Stimulated activated naive B cell treated with anti-CD40 and anti-IgM and Interleukin-4, amounts not matched to agents 10 μg/mL and 1 μg/mL and 100 μg/mL, for 72 hours (primary cell): ENCODE measurements around the gene KRTAP10-8.
"Not testable (repeated sequence)": the region's sequence is repeated elsewhere in the genome, so short reads cannot be mapped to it uniquely, and the experiment has no call there.

Experiments used
- ATAC-seq, 2 donors: fragments of 150-1000 bp; cut with Tn5 transposase; replicated peaks; 2 replicates each; pipeline ENCODE4 v1.10.0; 2021; ENCODE audit warnings: moderate library complexity in 1 of 2
- DNase-seq: peaks from one replicate; pipeline ENCODE4 v3.0.0; 2021
- H3K27ac Mint-ChIP-seq: one replicate; pipeline ENCODE4 v1.8.0; 2022; ENCODE audit warnings: mild to moderate bottlenecking, mixed read lengths
- H3K27me3 Mint-ChIP-seq, 2 donors: one replicate each; pipeline ENCODE4 v1.8.0; 2022; ENCODE audit warnings: mixed read lengths in 2 of 2
- H3K36me3 Mint-ChIP-seq, 2 donors: one replicate each; pipeline ENCODE4 v1.8.0; 2022; ENCODE audit warnings: mixed read lengths in 2 of 2, mild to moderate bottlenecking in 1 of 2
- H3K4me1 Mint-ChIP-seq, 2 donors: one replicate each; pipeline ENCODE4 v1.8.0; 2022; ENCODE audit warnings: mixed read lengths in 2 of 2, mild to moderate bottlenecking in 1 of 2
- H3K4me3 Mint-ChIP-seq, 2 donors: one replicate each; pipeline ENCODE4 v1.8.0; 2022; ENCODE audit warnings: mild to moderate bottlenecking in 2 of 2, mixed read lengths in 2 of 2, moderate library complexity in 1 of 2
- H3K9me3 Mint-ChIP-seq, 2 donors: one replicate each; pipeline ENCODE4 v1.8.0; 2022; ENCODE audit warnings: mixed read lengths in 2 of 2, mild to moderate bottlenecking in 1 of 2

KRTAP10-8 gene

GRCh38 chr21:44585892-44586291, 26.0 kb upstream of the KRTAP10-8 start:
- H3K4me1 Mint-ChIP-seq: no peaks in the 10 kb centered on the region
- peaks cover 3 to 7% of the 10 kb centered on the region in 2 donors for H3K36me3 Mint-ChIP-seq
- peaks cover 49 to 65% of the 10 kb centered on the region in 2 donors for H3K27me3 Mint-ChIP-seq
- H3K27ac Mint-ChIP-seq: no peak overlapping the region
- ATAC-seq (no peak), DNase-seq (no peak)
- no peak overlapping the region for H3K4me3 Mint-ChIP-seq
- peaks cover 12 to 23% of the 10 kb centered on the region in 2 donors for H3K9me3 Mint-ChIP-seq

- Mint-ChIP-seq H3K9me3 (no peaks in the 10 kb centered on the region), H3K4me1 (no peaks in the 10 kb centered on the region), H3K27ac (no peak overlapping the region), H3K4me3 (no peak overlapping the region), H3K36me3 (no peaks in the 10 kb centered on the region), H3K27me3 (peaks cover 50 to 61% of the 10 kb centered on the region in 2 donors)
- ATAC-seq (no peak), DNase-seq (no peak)
These were observed 22.8 kb upstream of the KRTAP10-8 start for GRCh38 chr21:44589094-44589493.

GRCh38 chr21:44589586-44590305, 22.1 kb upstream of the KRTAP10-8 start:
- Mint-ChIP-seq H3K27me3 (peaks cover 45 to 55% of the 10 kb centered on the region in 2 donors), H3K36me3 (no peaks in the 10 kb centered on the region), H3K4me3 (no peak overlapping the region), H3K27ac (no peak overlapping the region), H3K4me1 (no peaks in the 10 kb centered on the region), H3K9me3 (no peaks in the 10 kb centered on the region)
- ATAC-seq (no peak), DNase-seq (no peak)

GRCh38 chr21:44590311-44590721, 21.6 kb upstream of the KRTAP10-8 start:
- Mint-ChIP-seq H3K4me3 (no peak overlapping the region), H3K27ac (no peak overlapping the region), H3K9me3 (no peaks in the 10 kb centered on the region), H3K4me1 (no peaks in the 10 kb centered on the region), H3K27me3 (peaks cover 46 to 50% of the 10 kb centered on the region in 2 donors), H3K36me3 (no peaks in the 10 kb centered on the region)
- ATAC-seq (no peak), DNase-seq (no peak)

GRCh38 chr21:44590897-44591800, 20.7 kb upstream of the KRTAP10-8 start:
- DNase-seq, H3K36me3 Mint-ChIP-seq, H3K27ac Mint-ChIP-seq, H3K4me1 Mint-ChIP-seq, ATAC-seq, H3K9me3 Mint-ChIP-seq, H3K4me3 Mint-ChIP-seq: not testable (repeated sequence)
- peaks cover 38 to 42% of the 10 kb centered on the region in 2 donors for H3K27me3 Mint-ChIP-seq

GRCh38 chr21:44591801-44592130, 20.1 kb upstream of the KRTAP10-8 start:
- H3K27me3 Mint-ChIP-seq: peaks cover 32 to 36% of the 10 kb centered on the region in 2 donors

GRCh38 chr21:44592446-44593311, 19.2 kb upstream of the KRTAP10-8 start, which contains the start of gene KRTAP10-6:
KRTAP10-6 (minus strand) TSS chr21:44592505; CDS start chr21:44592484, 21 bp downstream.
- H3K27me3 Mint-ChIP-seq: peaks cover 25 to 28% of the 10 kb centered on the region in 2 donors
- DNase-seq (no peak), ATAC-seq (no peak)
- H3K4me1 Mint-ChIP-seq: no peaks in the 10 kb centered on the region
- H3K36me3 Mint-ChIP-seq: no peaks in the 10 kb centered on the region
- no peak within 1 kb of the TSS for H3K4me3 Mint-ChIP-seq
- no peaks in the 10 kb centered on the region for H3K9me3 Mint-ChIP-seq
- no peak within 1 kb of the TSS for H3K27ac Mint-ChIP-seq

More at GRCh38 chr21:44591801-44592130, 20.1 kb upstream of the KRTAP10-8 start:
- ATAC-seq, H3K4me3 Mint-ChIP-seq, H3K27ac Mint-ChIP-seq, DNase-seq, H3K4me1 Mint-ChIP-seq, H3K9me3 Mint-ChIP-seq, H3K36me3 Mint-ChIP-seq: not testable (repeated sequence)

- no peak for DNase-seq
- no peaks in the 10 kb centered on the region for H3K4me1 Mint-ChIP-seq
- H3K9me3 Mint-ChIP-seq: peaks cover 4% of the 10 kb centered on the region in 2 donors
- H3K27me3 Mint-ChIP-seq: peaks cover 32 to 37% of the 10 kb centered on the region in 2 donors
- no peak overlapping the region for H3K4me3 Mint-ChIP-seq
- no peaks in the 10 kb centered on the region for H3K36me3 Mint-ChIP-seq
- no peak for ATAC-seq
- no peak overlapping the region for H3K27ac Mint-ChIP-seq
These were observed 18.1 kb upstream of the KRTAP10-8 start for GRCh38 chr21:44593598-44594405.

- no peak overlapping the region for H3K27ac Mint-ChIP-seq
- DNase-seq (no peak), ATAC-seq (no peak)
- H3K36me3 Mint-ChIP-seq: no peaks in the 10 kb centered on the region
- no peaks in the 10 kb centered on the region for H3K4me1 Mint-ChIP-seq
- no peak overlapping the region for H3K4me3 Mint-ChIP-seq
- peaks cover 29 to 36% of the 10 kb centered on the region in 2 donors for H3K27me3 Mint-ChIP-seq
- H3K9me3 Mint-ChIP-seq: peaks cover 4 to 6% of the 10 kb centered on the region in 2 donors
These were observed 17.4 kb upstream of the KRTAP10-8 start for GRCh38 chr21:44594406-44594916.

- Mint-ChIP-seq H3K27me3 (peaks cover 23 to 29% of the 10 kb centered on the region in 2 donors), H3K9me3 (peaks cover 4 to 6% of the 10 kb centered on the region in 2 donors), H3K4me3 (no peak overlapping the region), H3K27ac (no peak overlapping the region), H3K36me3 (no peaks in the 10 kb centered on the region), H3K4me1 (no peaks in the 10 kb centered on the region)
- DNase-seq (no peak), ATAC-seq (no peak)
These were observed 16.4 kb upstream of the KRTAP10-8 start for GRCh38 chr21:44595524-44595923.

- peaks cover 4 to 6% of the 10 kb centered on the region in 2 donors for H3K9me3 Mint-ChIP-seq
- no peaks in the 10 kb centered on the region for H3K36me3 Mint-ChIP-seq
- DNase-seq (no peak), ATAC-seq (no peak)
- no peak overlapping the region for H3K4me3 Mint-ChIP-seq
- H3K4me1 Mint-ChIP-seq: no peaks in the 10 kb centered on the region
- H3K27me3 Mint-ChIP-seq: peaks cover 28 to 29% of the 10 kb centered on the region in 2 donors
- no peak overlapping the region for H3K27ac Mint-ChIP-seq
These were observed 15.7 kb upstream of the KRTAP10-8 start for GRCh38 chr21:44596068-44596725.

GRCh38 chr21:44598061-44598460, 13.8 kb upstream of the KRTAP10-8 start:
- H3K4me1 Mint-ChIP-seq: no peaks in the 10 kb centered on the region
- DNase-seq: no peak
- ATAC-seq: no peak
- no peak overlapping the region for H3K27ac Mint-ChIP-seq
- no peak overlapping the region for H3K4me3 Mint-ChIP-seq
- H3K36me3 Mint-ChIP-seq: no peaks in the 10 kb centered on the region
- peaks cover 29 to 34% of the 10 kb centered on the region in 2 donors for H3K27me3 Mint-ChIP-seq
- H3K9me3 Mint-ChIP-seq: peaks cover 4 to 6% of the 10 kb centered on the region in 2 donors
